ENCODE results near the gene ABL2. TPM values are rescaled to one million over a fixed set of nuclear protein-coding genes. Genes with fewer than 3 reads are reported as not detected.
"Not testable (repeated sequence)": the region's sequence is repeated elsewhere in the genome, so short reads cannot be mapped to it uniquely, and the experiment has no call there.

Gene ABL2
- total RNA-seq, 4 donors from 2014 or later: 4.4 to 9.3 (median 5.8) TPM

GRCh38 chr1:179226738-179227137 is 2.7 kb downstream of the ABL2 start:
- no peak overlapping the region for H3K27ac ChIP-seq
- H3K9me3 ChIP-seq: no peaks in the 10 kb centered on the region
- no peaks in the 10 kb centered on the region for H3K36me3 ChIP-seq
- no peaks in the 10 kb centered on the region for H3K27me3 ChIP-seq
- peaks cover 9 to 10% of the 10 kb centered on the region in 2 donors for H3K4me1 ChIP-seq
- TF ChIP-seq CTCF (IDR thresholded peaks at IDR 0.05 in 4 of 5, conservative IDR thresholded peaks at IDR 0.05 in 1 of 5) (no peak), POLR2A (IDR thresholded peaks at IDR 0.05) (no peak)
- H3K4me3 ChIP-seq: no peak overlapping the region
- in situ Hi-C loops (cut with MboI; ENCODE audit: low sequenced_read_pairs in 4 of 4) (loop anchor here in 1 of 4 donors (25.0 kb wide), 1 partner anchor 136 kb away; the partner anchor contains the start of gene AXDND1), intact Hi-C loops (cut with DNase I; ENCODE audit: low total_unique reads) (no loop called here)
- ATAC-seq (no peak), DNase-seq (no peak)

GRCh38 chr1:179224466-179224865 is 5.0 kb downstream of the ABL2 start:
- in situ Hi-C loops (cut with MboI; ENCODE audit: low sequenced_read_pairs in 4 of 4): loop anchor here in 1 of 4 donors (25.0 kb wide), 1 partner anchor 462 kb away; no protein-coding TSS in a partner anchor
- H3K27me3 ChIP-seq: not testable (repeated sequence)

GRCh38 chr1:179221121-179221520 is 8.4 kb downstream of the ABL2 start:
- ATAC-seq; H3K36me3 ChIP-seq; H3K4me3 ChIP-seq; DNase-seq; H3K27me3 ChIP-seq; H3K9me3 ChIP-seq; H3K27ac ChIP-seq; H3K4me1 ChIP-seq; intact Hi-C loops (cut with DNase I; ENCODE audit: low total_unique reads): not testable (repeated sequence)
- in situ Hi-C loops (cut with MboI; ENCODE audit: low sequenced_read_pairs in 4 of 4): loop anchor here in 1 of 4 donors (25.0 kb wide), 1 partner anchor 459 kb away; no protein-coding TSS in a partner anchor

More at GRCh38 chr1:179224466-179224865, 5.0 kb downstream of the ABL2 start:
- H3K4me1 ChIP-seq; H3K27ac ChIP-seq; DNase-seq; H3K36me3 ChIP-seq; H3K9me3 ChIP-seq; intact Hi-C loops (cut with DNase I; ENCODE audit: low total_unique reads); H3K4me3 ChIP-seq; ATAC-seq: not testable (repeated sequence)

GRCh38 chr1:179217943-179218507 is 11.5 kb downstream of the ABL2 start:
- Histone ChIP-seq H3K27me3 (no peaks in the 10 kb centered on the region), H3K9me3 (no peaks in the 10 kb centered on the region), H3K4me3 (no peak overlapping the region), H3K27ac (peak overlapping the region in 2 of 4 donors; percentile 25 to 33), H3K4me1 (peaks cover 0 to 3% of the 10 kb centered on the region in 2 donors), H3K36me3 (peaks cover 0 to 5% of the 10 kb centered on the region in 2 donors)
- in situ Hi-C loops (cut with MboI; ENCODE audit: low sequenced_read_pairs in 4 of 4) (loop anchor here in 1 of 4 donors (25.0 kb wide), 1 partner anchor 456 kb away; no protein-coding TSS in a partner anchor), intact Hi-C loops (cut with DNase I; ENCODE audit: low total_unique reads) (no loop called here)
- DNase-seq (no peak), ATAC-seq (no peak)
- TF ChIP-seq POLR2A (IDR thresholded peaks at IDR 0.05) (no peak), CTCF (IDR thresholded peaks at IDR 0.05 in 4 of 5, conservative IDR thresholded peaks at IDR 0.05 in 1 of 5) (no peak)

- H3K36me3 ChIP-seq; H3K27me3 ChIP-seq; H3K27ac ChIP-seq; H3K4me3 ChIP-seq; ATAC-seq; H3K9me3 ChIP-seq; intact Hi-C loops (cut with DNase I; ENCODE audit: low total_unique reads); H3K4me1 ChIP-seq; DNase-seq: not testable (repeated sequence)
- in situ Hi-C loops (cut with MboI; ENCODE audit: low sequenced_read_pairs in 4 of 4): loop anchor here in 1 of 4 donors (25.0 kb wide), 1 partner anchor 451 kb away; no protein-coding TSS in a partner anchor
Measured at GRCh38 chr1:179213317-179213716, 16.2 kb downstream of the ABL2 start.

GRCh38 chr1:179208681-179209477 is 20.6 kb downstream of the ABL2 start:
- Histone ChIP-seq H3K9me3 (no peaks in the 10 kb centered on the region), H3K27me3 (no peaks in the 10 kb centered on the region), H3K36me3 (no peaks in the 10 kb centered on the region), H3K27ac (no peak overlapping the region), H3K4me1 (peaks cover 6 to 21% of the 10 kb centered on the region in 2 donors), H3K4me3 (no peak overlapping the region)
- intact Hi-C loops (cut with DNase I; ENCODE audit: low total_unique reads): no loop called here
- no peak for DNase-seq
- in situ Hi-C loops (cut with MboI; ENCODE audit: low sequenced_read_pairs in 4 of 4): loop anchor here in 1 of 4 donors (25.0 kb wide), 1 partner anchor 447 kb away; no protein-coding TSS in a partner anchor
- ATAC-seq: no peak
- TF ChIP-seq POLR2A (IDR thresholded peaks at IDR 0.05): no peak
- TF ChIP-seq CTCF (IDR thresholded peaks at IDR 0.05 in 4 of 5, conservative IDR thresholded peaks at IDR 0.05 in 1 of 5): no peak
